Activated CD4-positive, alpha-beta T cell treated with anti-CD3 and anti-CD28 coated beads, Interleukin-2, amount 10 ng/mL, durations not matched to agents 7 days and 5 days (primary cell): ENCODE results near the gene S100A8. TPM values are rescaled to one million over a fixed set of nuclear protein-coding genes. Genes with fewer than 3 reads are reported as not detected.

ENCODE experiments used
- CTCF ChIA-PET: fragments of 350-600 bp; sonication (Branson Sonifier 250); formaldehyde crosslinking; loops from one replicate; lab custom pipeline; 2021; ENCODE audit warnings: antibody characterized with exemption; lab: Charles Lee
- POLR2A ChIA-PET: fragments of 350-600 bp; sonication (Branson Sonifier 250); formaldehyde crosslinking; loops from one replicate; lab custom pipeline; 2021; ENCODE audit warnings: antibody characterized with exemption; lab: Charles Lee
- DNase-seq: peaks from one replicate; pipeline ENCODE4 v3.0.0-alpha.2; 2020
- H3K27ac Mint-ChIP-seq: one replicate; pipeline ENCODE4 v1.8.0; 2021; ENCODE audit warnings: mild to moderate bottlenecking, moderate library complexity, mixed read lengths
- H3K27me3 Mint-ChIP-seq: one replicate; pipeline ENCODE4 v1.8.0; 2021; ENCODE audit warnings: mixed read lengths
- H3K36me3 Mint-ChIP-seq: one replicate; pipeline ENCODE4 v1.8.0; 2021; ENCODE audit warnings: low read depth, mixed read lengths
- H3K4me1 Mint-ChIP-seq: one replicate; pipeline ENCODE4 v1.8.0; 2021; ENCODE audit warnings: mixed read lengths
- H3K4me3 Mint-ChIP-seq: one replicate; pipeline ENCODE4 v1.8.0; 2021; ENCODE audit warnings: mild to moderate bottlenecking, moderate library complexity, mixed read lengths
- H3K9me3 Mint-ChIP-seq: one replicate; pipeline ENCODE4 v1.8.0; 2021; ENCODE audit warnings: mixed read lengths
- total RNA-seq, 2 experiments: library from RNA; stranded (reverse); gene quantifications; one replicate each; pipeline ENCODE4 v1.2.3, GENCODE V29; 2021

S100A8 gene
- not detected for total RNA-seq

GRCh38 chr1:153390938-153391710, at the start of gene S100A8:
Gene S100A8 (minus strand): TSS chr1:153391073. CDS start chr1:153390535, 538 bp downstream.
- H3K27me3 Mint-ChIP-seq, result peaks cover 8% of the 10 kb centered on the region
- CTCF ChIA-PET, result interaction anchor here (0.9 kb wide), 1 partner anchor 14 kb away, joined by 3 read pairs; no protein-coding TSS in a partner anchor

GRCh38 chr1:153439273-153439672, 48.4 kb upstream of the S100A8 start:
- ChIA-PET POLR2A (no interaction called here), CTCF (interaction anchor here (0.6 kb wide), 1 partner anchor 46 kb away, joined by 3 read pairs; no protein-coding TSS in a partner anchor)
- Mint-ChIP-seq H3K4me1 (no peaks in the 10 kb centered on the region), H3K4me3 (no peak overlapping the region), H3K27ac (no peak overlapping the region), H3K27me3 (no peaks in the 10 kb centered on the region), H3K36me3 (no peaks in the 10 kb centered on the region), H3K9me3 (no peaks in the 10 kb centered on the region)
- DNase-seq, result no peak

More at GRCh38 chr1:153390938-153391710, at the start of gene S100A8:
- Mint-ChIP-seq H3K4me1 (peaks cover 11% of the 10 kb centered on the region), H3K4me3 (no peak within 1 kb of the TSS), H3K27ac (no peak within 1 kb of the TSS), H3K36me3 (no peaks in the 10 kb centered on the region), H3K9me3 (no peaks in the 10 kb centered on the region)
- no peak for DNase-seq
- POLR2A ChIA-PET, result no interaction called here

GRCh38 chr1:153438599-153438998, 47.7 kb upstream of the S100A8 start:
- Mint-ChIP-seq H3K36me3 (no peaks in the 10 kb centered on the region), H3K4me3 (no peak overlapping the region)

GRCh38 chr1:153437236-153437635, 46.4 kb upstream of the S100A8 start:
- CTCF ChIA-PET, result no interaction called here
- H3K9me3 Mint-ChIP-seq, result no peaks in the 10 kb centered on the region
- POLR2A ChIA-PET, result no interaction called here
- H3K4me1 Mint-ChIP-seq, result no peaks in the 10 kb centered on the region
- no peak overlapping the region for H3K27ac Mint-ChIP-seq
- DNase-seq, result no peak
- no peaks in the 10 kb centered on the region for H3K36me3 Mint-ChIP-seq
- no peak overlapping the region for H3K4me3 Mint-ChIP-seq
- no peaks in the 10 kb centered on the region for H3K27me3 Mint-ChIP-seq

More at GRCh38 chr1:153438599-153438998, 47.7 kb upstream of the S100A8 start:
- no peaks in the 10 kb centered on the region for H3K27me3 Mint-ChIP-seq
- ChIA-PET POLR2A (no interaction called here), CTCF (no interaction called here)
- H3K9me3 Mint-ChIP-seq, result no peaks in the 10 kb centered on the region
- DNase-seq, result no peak
- no peaks in the 10 kb centered on the region for H3K4me1 Mint-ChIP-seq
- no peak overlapping the region for H3K27ac Mint-ChIP-seq

- Mint-ChIP-seq H3K27ac (no peak overlapping the region), H3K9me3 (no peaks in the 10 kb centered on the region), H3K4me3 (no peak overlapping the region), H3K36me3 (no peaks in the 10 kb centered on the region), H3K27me3 (no peaks in the 10 kb centered on the region), H3K4me1 (no peaks in the 10 kb centered on the region)
- ChIA-PET CTCF (no interaction called here), POLR2A (no interaction called here)
- no peak for DNase-seq
Observed at GRCh38 chr1:153434746-153435455, 44.0 kb upstream of the S100A8 start.

- Mint-ChIP-seq H3K4me1 (no peaks in the 10 kb centered on the region), H3K36me3 (no peaks in the 10 kb centered on the region), H3K4me3 (no peak overlapping the region), H3K27me3 (no peaks in the 10 kb centered on the region), H3K27ac (no peak overlapping the region), H3K9me3 (no peaks in the 10 kb centered on the region)
- ChIA-PET POLR2A (no interaction called here), CTCF (no interaction called here)
- no peak for DNase-seq
Observed at GRCh38 chr1:153432874-153433681, 42.2 kb upstream of the S100A8 start.

GRCh38 chr1:153431928-153432327, 41.1 kb upstream of the S100A8 start:
- no peak overlapping the region for H3K27ac Mint-ChIP-seq
- H3K4me3 Mint-ChIP-seq, result no peak overlapping the region
- no peaks in the 10 kb centered on the region for H3K9me3 Mint-ChIP-seq
- peaks cover 5% of the 10 kb centered on the region for H3K27me3 Mint-ChIP-seq
- POLR2A ChIA-PET, result no interaction called here
- CTCF ChIA-PET, result no interaction called here
- no peaks in the 10 kb centered on the region for H3K36me3 Mint-ChIP-seq
- no peaks in the 10 kb centered on the region for H3K4me1 Mint-ChIP-seq
- DNase-seq, result no peak

- POLR2A ChIA-PET, result no interaction called here
- H3K27ac Mint-ChIP-seq, result no peak overlapping the region
- no peaks in the 10 kb centered on the region for H3K36me3 Mint-ChIP-seq
- H3K4me1 Mint-ChIP-seq, result no peaks in the 10 kb centered on the region
- CTCF ChIA-PET, result no interaction called here
- no peak for DNase-seq
- no peaks in the 10 kb centered on the region for H3K9me3 Mint-ChIP-seq
- no peak overlapping the region for H3K4me3 Mint-ChIP-seq
- peaks cover 6% of the 10 kb centered on the region for H3K27me3 Mint-ChIP-seq
Observed at GRCh38 chr1:153431427-153431826, 40.6 kb upstream of the S100A8 start.

GRCh38 chr1:153431002-153431401, 40.1 kb upstream of the S100A8 start:
- H3K4me3 Mint-ChIP-seq, result no peak overlapping the region
- POLR2A ChIA-PET, result no interaction called here
- CTCF ChIA-PET, result no interaction called here

GRCh38 chr1:153430561-153430960, 39.7 kb upstream of the S100A8 start:
- ChIA-PET CTCF (no interaction called here), POLR2A (no interaction called here)
- Mint-ChIP-seq H3K4me3 (no peak overlapping the region), H3K27ac (no peak overlapping the region), H3K36me3 (no peaks in the 10 kb centered on the region), H3K4me1 (no peaks in the 10 kb centered on the region), H3K27me3 (peaks cover 6% of the 10 kb centered on the region), H3K9me3 (no peaks in the 10 kb centered on the region)
- no peak for DNase-seq

More at GRCh38 chr1:153431002-153431401, 40.1 kb upstream of the S100A8 start:
- H3K36me3 Mint-ChIP-seq, result no peaks in the 10 kb centered on the region
- H3K9me3 Mint-ChIP-seq, result no peaks in the 10 kb centered on the region
- H3K27ac Mint-ChIP-seq, result no peak overlapping the region
- no peaks in the 10 kb centered on the region for H3K4me1 Mint-ChIP-seq
- no peak for DNase-seq
- peaks cover 6% of the 10 kb centered on the region for H3K27me3 Mint-ChIP-seq

- POLR2A ChIA-PET, result no interaction called here
- peaks cover 10% of the 10 kb centered on the region for H3K27me3 Mint-ChIP-seq
- H3K4me3 Mint-ChIP-seq, result no peak overlapping the region
- no peaks in the 10 kb centered on the region for H3K9me3 Mint-ChIP-seq
- no peaks in the 10 kb centered on the region for H3K4me1 Mint-ChIP-seq
- H3K36me3 Mint-ChIP-seq, result no peaks in the 10 kb centered on the region
- H3K27ac Mint-ChIP-seq, result no peak overlapping the region
- DNase-seq, result no peak
- CTCF ChIA-PET, result no interaction called here
Observed at GRCh38 chr1:153430166-153430553, 39.3 kb upstream of the S100A8 start.

GRCh38 chr1:153429266-153430165, 38.6 kb upstream of the S100A8 start:
- POLR2A ChIA-PET, result no interaction called here
- peaks cover 15% of the 10 kb centered on the region for H3K27me3 Mint-ChIP-seq
- no peak overlapping the region for H3K27ac Mint-ChIP-seq
- H3K4me3 Mint-ChIP-seq, result no peak overlapping the region
- no peak for DNase-seq
- no peaks in the 10 kb centered on the region for H3K36me3 Mint-ChIP-seq
- CTCF ChIA-PET, result interaction anchor here (0.6 kb wide), 1 partner anchor 986 kb away, joined by 3 read pairs; no protein-coding TSS in a partner anchor
- no peaks in the 10 kb centered on the region for H3K4me1 Mint-ChIP-seq
- H3K9me3 Mint-ChIP-seq, result no peaks in the 10 kb centered on the region
